H1 (cell line): Measurements from ENCODE around the gene TMEM140. TPM values are rescaled to one million over a fixed set of nuclear protein-coding genes. Genes with fewer than 3 reads are reported as not detected.
A peak's percentile ranks its signal among the peaks of the same experiment; 100 is the strongest.
"Not testable (repeated sequence)": the region's sequence is repeated elsewhere in the genome, so short reads cannot be mapped to it uniquely, and the experiment has no call there.

Experiments used
- CTCF ChIA-PET: fragments of 300-600 bp; sonication (Branson Sonifier 250); formaldehyde crosslinking; loops from one replicate; lab custom pipeline; 2021; ENCODE audit not compliant: partially characterized antibody; lab: Charles Lee
- POLR2A ChIA-PET: fragments of 300-600 bp; sonication (Branson Sonifier 250); formaldehyde crosslinking; loops from one replicate; lab custom pipeline; 2021; ENCODE audit warnings: inconsistent platforms; ENCODE audit not compliant: partially characterized antibody; lab: Charles Lee
- DNase-seq, 2 experiments: peaks; one replicate each; pipeline versions ENCODE4 v3.0.0 to v3.0.0-alpha.2; 2010 to 2022; ENCODE audit warnings: low spot score in 2 of 2, low read depth in 1 of 2, mixed read lengths in 1 of 2
- FAIRE-seq: peaks from 2 replicates; lab custom pipeline; 2011; peaks lifted over from hg19 to GRCh38; lab: Jason Lieb, UNC
- H2AFZ ChIP-seq: 2 replicates; pipeline ENCODE4 v1.8.1; 2012; ENCODE audit warnings: low read length, inconsistent platforms
- H2AK5ac ChIP-seq: 2 replicates; pipeline ENCODE4 v1.6.1; 2013; ENCODE audit warnings: low read depth, low read length
- H2BK120ac ChIP-seq: replicated peaks from 2 replicates; pipeline ENCODE3; 2013; ENCODE audit warnings: low read depth, low read length, inconsistent platforms
- H2BK12ac ChIP-seq: 2 replicates; pipeline ENCODE4 v1.6.1; 2013; ENCODE audit warnings: low read depth, low read length
- H2BK15ac ChIP-seq: 2 replicates; pipeline ENCODE4 v1.6.1; 2013; ENCODE audit warnings: low read length
- H2BK20ac ChIP-seq: 2 replicates; pipeline ENCODE4 v1.6.1; 2013; ENCODE audit warnings: low read length
- H2BK5ac ChIP-seq: 2 replicates; pipeline ENCODE4 v1.6.1; 2013; ENCODE audit warnings: low read depth, low read length
- H3K14ac ChIP-seq: 2 replicates; pipeline ENCODE4 v1.6.1; 2013; ENCODE audit warnings: inconsistent platforms; ENCODE audit not compliant: insufficient read length
- H3K18ac ChIP-seq: 2 replicates; pipeline ENCODE4 v1.6.1; 2013; ENCODE audit warnings: low read length; ENCODE audit errors: extremely low read depth
- H3K23ac ChIP-seq: 2 replicates; pipeline ENCODE4 v1.6.1; 2013; ENCODE audit warnings: inconsistent platforms; ENCODE audit not compliant: insufficient read length
- H3K23me2 ChIP-seq: 2 replicates; pipeline ENCODE4 v1.6.1; 2013; ENCODE audit warnings: low read depth, low read length
- H3K27ac ChIP-seq: 2 replicates; pipeline ENCODE4 v1.6.1; 2011; ENCODE audit warnings: low read depth, low read length, inconsistent platforms
- H3K27me3 ChIP-seq, 4 experiments: replicated peaks in 1 of 4; 1 replicate in 1 of 4; 2 replicates in 3 of 4; pipeline versions ENCODE4 v1.6.1 to v1.8.1; 2011 to 2013; ENCODE audit warnings: low read length in 3 of 4, mild to moderate bottlenecking in 3 of 4, inconsistent platforms in 2 of 4, mixed read lengths in 2 of 4, moderate library complexity in 1 of 4; ENCODE audit not compliant: control insufficient read depth in 3 of 4, insufficient read depth in 3 of 4; ENCODE audit errors: extremely low read depth in 1 of 4
- H3K36me3 ChIP-seq, 4 experiments: 2 replicates each; pipeline versions ENCODE4 v1.6.1 to v1.8.1; 2011 to 2013; ENCODE audit warnings: mild to moderate bottlenecking in 4 of 4, low read length in 3 of 4, moderate library complexity in 2 of 4, control low read depth in 1 of 4, inconsistent platforms in 1 of 4; ENCODE audit not compliant: insufficient read depth in 4 of 4, control insufficient read depth in 2 of 4
- H3K4ac ChIP-seq: replicated peaks from 2 replicates; pipeline ENCODE3; 2013; ENCODE audit warnings: low read length, low read depth, mixed read lengths, inconsistent platforms; ENCODE audit not compliant: insufficient read length
- H3K4me1 ChIP-seq, 4 experiments: replicated peaks in 1 of 4; 1 replicate in 1 of 4; 2 replicates in 3 of 4; pipeline versions ENCODE4 v1.6.1 to v1.8.1; 2011 to 2013; ENCODE audit warnings: low read length in 3 of 4, inconsistent platforms in 2 of 4, mixed read lengths in 1 of 4; ENCODE audit not compliant: insufficient read depth in 4 of 4, control insufficient read depth in 3 of 4
- H3K4me2 ChIP-seq, 2 experiments: 2 replicates each; pipeline versions ENCODE4 v1.6.1 to v1.8.1; 2011 to 2013; ENCODE audit warnings: low read depth in 2 of 2, low read length in 2 of 2, control low read depth in 1 of 2, inconsistent platforms in 1 of 2, mild to moderate bottlenecking in 1 of 2; ENCODE audit not compliant: insufficient read depth in 1 of 2
- H3K4me3 ChIP-seq, 4 experiments: fragments of 200-600, 300-600 bp in 1 of 4; sonication (generic), shearing (Covaris generic), sonication (Bioruptor Twin) in 1 of 4; 2 replicates each; pipeline versions ENCODE4 v1.5.1 to v1.8.1; 2011 to 2016; ENCODE audit warnings: low read length in 4 of 4, low read depth in 3 of 4, control low read depth in 2 of 4, inconsistent platforms in 2 of 4, mild to moderate bottlenecking in 2 of 4, mixed read lengths in 1 of 4, moderate library complexity in 1 of 4; ENCODE audit not compliant: insufficient read depth in 2 of 4; ENCODE audit errors: extremely low read depth in 1 of 4
- H3K56ac ChIP-seq: replicated peaks from 2 replicates; pipeline ENCODE3; 2013; ENCODE audit warnings: low read depth, mild to moderate bottlenecking, mixed read lengths, low read length, inconsistent platforms; ENCODE audit not compliant: insufficient read length
- H3K79me1 ChIP-seq: 2 replicates; pipeline ENCODE4 v1.6.1; 2013; ENCODE audit warnings: low read depth, low read length, control low read depth
- H3K79me2 ChIP-seq, 2 experiments: 2 replicates each; pipeline versions ENCODE4 v1.6.1 to v1.8.1; 2012 to 2013; ENCODE audit warnings: low read length in 2 of 2, mild to moderate bottlenecking in 2 of 2, inconsistent platforms in 1 of 2; ENCODE audit not compliant: insufficient read depth in 2 of 2, control insufficient read depth in 1 of 2
- H3K9ac ChIP-seq, 4 experiments: replicated peaks in 1 of 4; 1 replicate in 1 of 4; 2 replicates in 3 of 4; pipeline versions ENCODE4 v1.6.1 to v1.8.1; 2011 to 2013; ENCODE audit warnings: low read depth in 3 of 4, low read length in 3 of 4, control low read depth in 2 of 4, mild to moderate bottlenecking in 2 of 4, moderate library complexity in 2 of 4, inconsistent platforms in 1 of 4; ENCODE audit errors: extremely low read depth in 1 of 4
- H3K9me3 ChIP-seq, 2 experiments: 2 replicates each; pipeline versions ENCODE4 v1.6.1 to v1.8.1; 2012 to 2013; ENCODE audit warnings: mild to moderate bottlenecking in 2 of 2, moderate library complexity in 2 of 2, control low read depth in 1 of 2, inconsistent platforms in 1 of 2, low read depth in 1 of 2, low read length in 1 of 2, mixed read lengths in 1 of 2; ENCODE audit not compliant: insufficient read depth in 2 of 2
- H4K20me1 ChIP-seq, 2 experiments: replicated peaks in 1 of 2; 2 replicates each; pipeline versions ENCODE3 to v1.8.1; 2011 to 2013; ENCODE audit warnings: inconsistent platforms in 2 of 2, low read length in 2 of 2, mild to moderate bottlenecking in 1 of 2; ENCODE audit not compliant: insufficient read depth in 2 of 2, control insufficient read depth in 1 of 2
- H4K5ac ChIP-seq: 2 replicates; pipeline ENCODE4 v1.6.1; 2013; ENCODE audit warnings: low read length, low read depth, mixed read lengths, inconsistent platforms; ENCODE audit not compliant: insufficient read length
- H4K8ac ChIP-seq: 2 replicates; pipeline ENCODE4 v1.8.0; 2013; ENCODE audit warnings: mild to moderate bottlenecking, moderate library complexity, low read length, inconsistent platforms; ENCODE audit not compliant: insufficient read depth; ENCODE audit errors: extremely low read depth
- H4K91ac ChIP-seq: replicated peaks from 2 replicates; pipeline ENCODE3; 2013; ENCODE audit warnings: low read length, mixed read lengths, inconsistent platforms; ENCODE audit not compliant: insufficient read length
- BACH1 ChIP-seq: IDR thresholded peaks from 2 replicates; pipeline ENCODE4 v1.6.1; 2012; ENCODE audit warnings: low read length, improper control_type of control experiment
- WGBS, 2 experiments: shearing (Covaris generic) in 1 of 2; methylation state at CpG; one replicate each; pipeline versions ENCODE4 v1.1.6 to v1.1.7; 2013 to 2015; ENCODE audit warnings: low lambda C conversion rate in 2 of 2, mixed read lengths in 2 of 2, inconsistent platforms in 1 of 2, low coverage in 1 of 2, missing lambda C conversion rate in 1 of 2; ENCODE audit not compliant: insufficient replicate concordance in 2 of 2, insufficient coverage in 1 of 2, insufficient read length in 1 of 2; ENCODE audit errors: extremely low coverage in 1 of 2, missing lambda C conversion rate in 1 of 2; 5-methylcytosine and 5-hydroxymethylcytosine counted together
- polyA plus RNA-seq, 7 experiments: library from polyadenylated mRNA; depleted of rRNA in 3 of 7; stranded (reverse) in 5 of 7; unstranded in 2 of 7; fragments of >200 nt in 5 of 7; fragments of 200-250 nt in 2 of 7; gene quantifications; 1 replicate in 5 of 7; 2 replicates in 1 of 7; 4 replicates in 1 of 7; pipeline versions ENCODE4 v1.2.1 to v1.2.3, GENCODE V29; 2011 to 2013; ENCODE audit warnings: missing spikeins in 2 of 7, mixed read lengths in 2 of 7
- total RNA-seq: library from RNA; stranded (reverse); fragmentation: NEBNext Ultra II Directional; extraction: Animal tissue kit (Norgen Biotek cat#: 25700); gene quantifications from 2 replicates; pipeline ENCODE4 v1.2.1, GENCODE V29; 2021

Gene TMEM140
- total and polyA plus RNA-seq, 2 of the 8 experiments (the other 6 are each of a cell fraction or from before 2014, with no cell fraction given), result not detected

DNA sequence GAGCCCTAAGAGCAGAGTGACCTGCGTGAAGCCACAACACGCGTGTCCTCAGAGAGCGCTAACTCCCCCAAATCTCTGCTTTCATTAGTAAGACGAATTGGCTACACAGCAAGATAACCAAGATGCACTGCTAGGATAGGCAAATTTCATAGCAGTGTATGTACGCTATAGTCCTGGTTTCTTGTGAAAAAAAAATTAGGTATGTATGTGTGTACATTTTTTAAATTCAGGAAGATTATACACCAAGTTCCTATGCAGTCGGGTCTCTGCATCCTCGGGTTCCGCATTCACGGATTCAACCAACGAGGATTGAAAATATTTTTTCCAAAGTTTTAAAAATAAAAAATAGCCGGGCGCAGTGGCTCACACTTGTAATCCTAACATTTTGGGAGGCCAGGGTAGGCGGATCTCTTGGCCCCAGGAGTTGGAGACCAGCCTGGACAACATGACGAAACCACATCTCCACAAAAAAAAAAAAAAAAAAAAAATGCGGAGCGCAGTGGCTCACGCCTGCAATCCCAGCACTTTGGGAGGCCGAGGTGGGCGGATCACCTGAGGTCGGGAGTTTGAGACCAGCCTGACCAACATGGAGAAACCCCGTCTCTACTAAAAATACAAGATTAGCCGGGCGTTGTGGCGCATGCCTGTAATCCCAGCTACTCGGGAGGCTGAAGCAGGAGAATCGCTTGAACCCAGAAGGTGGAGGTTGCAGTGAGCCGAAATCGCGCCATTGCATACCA lies 64.2 kb downstream of the TMEM140 start:
- 57% methylated on average over 19 of the region's 30 CpGs; no CpG with 5 or more reads in 1 of the 2 experiments for WGBS, 2 experiments
- Histone ChIP-seq H2AK5ac (peak overlapping the region; percentile 7; the same call in 1 of the 2 replicates), H3K4me3 (peak overlapping the region; percentile 58 to 97 (median 74)), H3K9ac (peak overlapping the region; percentile 61 to 83 (median 68)), H4K91ac (peak overlapping the region; percentile 88), H2BK12ac (peak overlapping the region; percentile 12; the same call in 1 of the 2 replicates), H3K56ac (peak overlapping the region; percentile 65), H4K5ac (peak overlapping the region; percentile 66), H2AFZ (peak overlapping the region; percentile 93), H2BK15ac (peak overlapping the region; percentile 10; the same call in 1 of the 2 replicates), H3K4me2 (peak overlapping the region; percentile 84 to 96), H3K18ac (peak overlapping the region; percentile 87)
- H2BK5ac ChIP-seq, H3K4ac ChIP-seq, H4K8ac ChIP-seq, H3K27ac ChIP-seq, H2BK120ac ChIP-seq, H3K23ac ChIP-seq, H3K9me3 ChIP-seq, H3K14ac ChIP-seq, H3K23me2 ChIP-seq, DNase-seq, H3K4me1 ChIP-seq, H4K20me1 ChIP-seq, POLR2A ChIA-PET, FAIRE-seq, H3K27me3 ChIP-seq, H3K36me3 ChIP-seq, H3K79me1 ChIP-seq, H2BK20ac ChIP-seq, H3K79me2 ChIP-seq: not testable (repeated sequence)
- CTCF ChIA-PET, result interaction anchor here (2.3 kb wide), 1 partner anchor 21 kb away, joined by 5 read pairs; no protein-coding TSS in a partner anchor
- TF ChIP-seq BACH1, result 0 out of 2 replicates have a peak, but pooled peaks have one; percentile 32
